Measurements from ENCODE around the gene EEF1AKMT1. TPM values are rescaled to one million over a fixed set of nuclear protein-coding genes. Genes with fewer than 3 reads are reported as not detected.

EEF1AKMT1 gene
- total and polyA plus RNA-seq, 10 of the 15 experiments (the other 5 are each of a cell fraction or from before 2014, with no cell fraction given): 7.9 to 44.5 (median 11.0) TPM

DNA sequence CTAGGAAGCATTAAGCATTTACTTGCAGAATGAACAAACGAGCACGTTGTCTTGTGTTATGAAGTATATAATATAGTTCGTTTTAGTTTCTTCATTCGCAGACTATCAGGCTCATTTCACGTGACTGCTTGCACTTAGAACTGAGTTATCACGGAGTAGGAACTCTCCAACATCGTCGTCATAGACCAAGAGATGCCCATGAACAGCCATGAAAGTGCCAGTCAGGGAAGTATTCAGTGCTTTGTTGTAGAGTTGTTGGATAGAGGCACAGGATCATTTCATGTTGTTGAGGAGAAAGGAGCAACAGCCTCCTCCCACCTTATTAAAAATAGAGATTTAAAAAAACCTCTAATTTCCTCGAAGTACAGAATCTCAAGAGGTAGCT is 71.2 kb downstream of the EEF1AKMT1 start:
- WGBS (ENCODE audit: insufficient coverage, insufficient replicate concordance, low lambda C conversion rate, missing lambda C conversion rate): 20% methylated on average over 9 of the region's 9 CpGs

More for the DNA sequence above, 71.2 kb downstream of the EEF1AKMT1 start:
- ATAC-seq (no peak), DNase-seq (ENCODE audit: low read depth, low spot score) (no peak), FAIRE-seq (no peak)
- Histone ChIP-seq H2AFZ (ENCODE audit: control insufficient read depth, low read depth, low read length) (peak overlapping the region; percentile 77; the same call in 1 of the 2 replicates), H3K79me2 (ENCODE audit: control insufficient read depth, insufficient read depth, low read length) (no peaks in the 10 kb centered on the region), H3K9ac (ENCODE audit: control insufficient read depth, insufficient read depth, low read length) (no peak overlapping the region), H3K4me1 (ENCODE audit: control insufficient read depth, insufficient read depth, low read length) (peaks cover 6% of the 10 kb centered on the region), H3K4me3 (peak overlapping the region; percentile 81), H3K27me3 (replicated peaks in 1 of 2; ENCODE audit: control insufficient read depth in 2 of 2, insufficient read depth in 2 of 2, low read length in 1 of 2) (no peaks in the 10 kb centered on the region), H3K4me2 (ENCODE audit: control insufficient read depth, insufficient read depth) (peak overlapping the region; percentile 99), H3K27ac (ENCODE audit: control insufficient read depth, insufficient read depth) (no peak overlapping the region), H4K20me1 (ENCODE audit: control insufficient read depth, insufficient read depth) (no peaks in the 10 kb centered on the region), H3K36me3 (ENCODE audit: control insufficient read depth in 2 of 2, insufficient read depth in 2 of 2, low read length in 1 of 2) (no peaks in the 10 kb centered on the region), H3K9me3 (replicated peaks; ENCODE audit: control insufficient read depth, insufficient read depth, low read length) (no peaks in the 10 kb centered on the region)
- CTCF ChIA-PET: interaction anchor here (0.9 to 1.2 kb wide), 2 partner anchors 21 to 207 kb away, joined by 3 to 4 read pairs; no protein-coding TSS in a partner anchor
- TF ChIP-seq, protein P1, sequence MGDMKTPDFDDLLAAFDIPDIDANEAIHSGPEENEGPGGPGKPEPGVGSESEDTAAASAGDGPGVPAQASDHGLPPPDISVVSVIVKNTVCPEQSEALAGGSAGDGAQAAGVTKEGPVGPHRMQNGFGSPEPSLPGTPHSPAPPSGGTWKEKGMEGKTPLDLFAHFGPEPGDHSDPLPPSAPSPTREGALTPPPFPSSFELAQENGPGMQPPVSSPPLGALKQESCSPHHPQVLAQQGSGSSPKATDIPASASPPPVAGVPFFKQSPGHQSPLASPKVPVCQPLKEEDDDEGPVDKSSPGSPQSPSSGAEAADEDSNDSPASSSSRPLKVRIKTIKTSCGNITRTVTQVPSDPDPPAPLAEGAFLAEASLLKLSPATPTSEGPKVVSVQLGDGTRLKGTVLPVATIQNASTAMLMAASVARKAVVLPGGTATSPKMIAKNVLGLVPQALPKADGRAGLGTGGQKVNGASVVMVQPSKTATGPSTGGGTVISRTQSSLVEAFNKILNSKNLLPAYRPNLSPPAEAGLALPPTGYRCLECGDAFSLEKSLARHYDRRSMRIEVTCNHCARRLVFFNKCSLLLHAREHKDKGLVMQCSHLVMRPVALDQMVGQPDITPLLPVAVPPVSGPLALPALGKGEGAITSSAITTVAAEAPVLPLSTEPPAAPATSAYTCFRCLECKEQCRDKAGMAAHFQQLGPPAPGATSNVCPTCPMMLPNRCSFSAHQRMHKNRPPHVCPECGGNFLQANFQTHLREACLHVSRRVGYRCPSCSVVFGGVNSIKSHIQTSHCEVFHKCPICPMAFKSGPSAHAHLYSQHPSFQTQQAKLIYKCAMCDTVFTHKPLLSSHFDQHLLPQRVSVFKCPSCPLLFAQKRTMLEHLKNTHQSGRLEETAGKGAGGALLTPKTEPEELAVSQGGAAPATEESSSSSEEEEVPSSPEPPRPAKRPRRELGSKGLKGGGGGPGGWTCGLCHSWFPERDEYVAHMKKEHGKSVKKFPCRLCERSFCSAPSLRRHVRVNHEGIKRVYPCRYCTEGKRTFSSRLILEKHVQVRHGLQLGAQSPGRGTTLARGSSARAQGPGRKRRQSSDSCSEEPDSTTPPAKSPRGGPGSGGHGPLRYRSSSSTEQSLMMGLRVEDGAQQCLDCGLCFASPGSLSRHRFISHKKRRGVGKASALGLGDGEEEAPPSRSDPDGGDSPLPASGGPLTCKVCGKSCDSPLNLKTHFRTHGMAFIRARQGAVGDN (IDR thresholded peaks at IDR 0.05): no peak
- TF ChIP-seq ZSCAN29 (IDR thresholded peaks at IDR 0.05) (no peak), BMI1 (IDR thresholded peaks at IDR 0.05; ENCODE audit: borderline replicate concordance) (peak; percentile 65)
- RAD21 ChIA-PET (ENCODE audit: unreplicated experiment): no interaction called here
- SMC1A ChIA-PET (ENCODE audit: uncharacterized antibody, unreplicated experiment): interaction anchor here (1.7 kb wide), 1 partner anchor 15 kb away, joined by 4 read pairs; no protein-coding TSS in a partner anchor
- intact Hi-C loops (cut with micrococcal nuclease; ENCODE audit: unreplicated experiment) (loop anchor here (5.0 kb wide), 1 partner anchor 205 kb away; no protein-coding TSS in a partner anchor), in situ Hi-C loops (cut with MboI) (no loop called here)
- BruUV-seq (replicated peaks): no TSS peak
- POLR2A ChIA-PET: no interaction called here

Data from GM12878 (cell line).